Measurements from ENCODE around the gene PHTF1. TPM values are rescaled to one million over a fixed set of nuclear protein-coding genes. Genes with fewer than 3 reads are reported as not detected.
A peak's percentile ranks its signal among the peaks of the same experiment; 100 is the strongest.

Gene PHTF1
- total and polyA plus RNA-seq, 8 donors: 4.6 to 12.9 (median 6.3) TPM

- WGBS, 2 donors: 90 to 93% methylated on average over 7 of the region's 7 CpGs
- FAIRE-seq (no peak), ATAC-seq (no peak), DNase-seq (no peak)
- Histone ChIP-seq H3K27me3 (no peaks in the 10 kb centered on the region), H3K4me3 (no peak overlapping the region), H3K4me1 (peaks cover 5 to 11% (median 8%) of the 10 kb centered on the region in 3 donors), H3K27ac (no peak overlapping the region), H3K9me3 (no peaks in the 10 kb centered on the region), H3K36me3 (peaks cover 0 to 13% (median 0%) of the 10 kb centered on the region in 3 donors)
- intact Hi-C loops (cut with DNase I): loop anchor here in 1 of 3 donors (10.0 kb wide), 1 partner anchor 537 kb away; no protein-coding TSS in a partner anchor
- no peak for TF ChIP-seq CTCF (IDR thresholded peaks at IDR 0.05)
These were observed 77.5 kb downstream of the PHTF1 start for GRCh38 chr1:113681596-113682337.

- H3K27me3 ChIP-seq: no peaks in the 10 kb centered on the region
- FAIRE-seq (no peak), DNase-seq (no peak), ATAC-seq (no peak)
- TF ChIP-seq CTCF (IDR thresholded peaks at IDR 0.05): peak in 1 of 4 donors; percentile 2
- peaks cover 0 to 22% (median 0%) of the 10 kb centered on the region in 3 donors for H3K36me3 ChIP-seq
- peaks cover 5 to 11% (median 8%) of the 10 kb centered on the region in 3 donors for H3K4me1 ChIP-seq
- no peak overlapping the region for H3K4me3 ChIP-seq
- intact Hi-C loops (cut with DNase I): loop anchor here in 1 of 3 donors (5.0 kb wide), 1 partner anchor 541 kb away; no protein-coding TSS in a partner anchor
- H3K27ac ChIP-seq: no peak overlapping the region
- H3K9me3 ChIP-seq: no peaks in the 10 kb centered on the region
These were observed 81.2 kb downstream of the PHTF1 start for GRCh38 chr1:113678159-113678469.

GRCh38 chr1:113677250-113678158 is 81.8 kb downstream of the PHTF1 start:
- 16 to 18% methylated on average over 7 of the region's 7 CpGs for WGBS, 2 donors
- peaks cover 0 to 22% (median 0%) of the 10 kb centered on the region in 3 donors for H3K36me3 ChIP-seq
- peak; percentile 69 for FAIRE-seq
- peak in 3 of 6 donors; percentile 21 to 33 (median 26) for DNase-seq
- peak; percentile 18 to 43 (median 26) for TF ChIP-seq CTCF (IDR thresholded peaks at IDR 0.05)
- peak; percentile 69 to 82 (median 76) for ATAC-seq
- intact Hi-C loops (cut with DNase I): loop anchor here in 1 of 3 donors (5.0 kb wide), 1 partner anchor 540 kb away; no protein-coding TSS in a partner anchor
- H3K4me3 ChIP-seq: no peak overlapping the region
- H3K27me3 ChIP-seq: no peaks in the 10 kb centered on the region
- H3K9me3 ChIP-seq: no peaks in the 10 kb centered on the region
- H3K4me1 ChIP-seq: peaks cover 5 to 11% (median 8%) of the 10 kb centered on the region in 3 donors
- H3K27ac ChIP-seq: no peak overlapping the region

GRCh38 chr1:113676524-113676923 is 82.8 kb downstream of the PHTF1 start:
- Histone ChIP-seq H3K27ac (no peak overlapping the region), H3K4me3 (no peak overlapping the region), H3K27me3 (no peaks in the 10 kb centered on the region), H3K36me3 (peaks cover 0 to 26% (median 4%) of the 10 kb centered on the region in 3 donors), H3K9me3 (no peaks in the 10 kb centered on the region), H3K4me1 (peaks cover 5 to 11% (median 8%) of the 10 kb centered on the region in 3 donors)
- no peak for DNase-seq
- no peak for TF ChIP-seq CTCF (IDR thresholded peaks at IDR 0.05)
- no peak for FAIRE-seq
- no peak for ATAC-seq
- WGBS, 2 donors: 56 to 57% methylated on average over 5 of the region's 5 CpGs
- intact Hi-C loops (cut with DNase I): loop anchor here in 1 of 3 donors (5.0 kb wide), 1 partner anchor 539 kb away; no protein-coding TSS in a partner anchor
